ENCODE results near the gene ACAD10.
"Not testable (repeated sequence)": the region's sequence is repeated elsewhere in the genome, so short reads cannot be mapped to it uniquely, and the experiment has no call there.

The ACAD10 gene

DNA sequence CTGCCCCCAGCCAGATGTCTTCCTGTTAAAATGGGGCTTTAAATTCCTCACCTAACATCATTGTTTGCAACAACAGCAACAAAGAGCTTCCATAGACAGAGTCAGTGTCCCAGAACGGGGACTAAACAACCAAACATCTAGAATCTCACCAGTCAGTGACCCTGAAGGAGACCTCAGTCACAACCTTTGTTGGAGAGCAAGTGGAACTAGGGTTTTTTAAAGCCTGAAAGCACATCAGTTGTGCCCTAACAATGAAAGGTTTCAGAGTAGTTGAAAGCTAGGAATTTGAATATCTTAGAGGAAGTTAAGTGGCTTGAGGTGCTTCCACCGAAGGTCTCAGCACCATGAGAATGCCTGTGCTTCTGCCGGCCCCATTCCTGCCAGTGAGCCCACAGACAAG, 75.9 kb downstream of the ACAD10 start:
- no peak overlapping the region for H3K27ac Mint-ChIP-seq
- H3K27me3 Mint-ChIP-seq: peaks cover 35 to 52% of the 10 kb centered on the region in 2 donors
- H3K4me3 Mint-ChIP-seq: no peak overlapping the region
- ATAC-seq (replicated peaks) (no peak), DNase-seq (no peak)
- no peaks in the 10 kb centered on the region for H3K36me3 Mint-ChIP-seq (ENCODE audit: insufficient read depth)
- H3K9me3 Mint-ChIP-seq: no peaks in the 10 kb centered on the region
- H3K4me1 Mint-ChIP-seq (ENCODE audit: low read depth in 2 of 2): peaks cover 4 to 9% of the 10 kb centered on the region in 2 donors

DNA sequence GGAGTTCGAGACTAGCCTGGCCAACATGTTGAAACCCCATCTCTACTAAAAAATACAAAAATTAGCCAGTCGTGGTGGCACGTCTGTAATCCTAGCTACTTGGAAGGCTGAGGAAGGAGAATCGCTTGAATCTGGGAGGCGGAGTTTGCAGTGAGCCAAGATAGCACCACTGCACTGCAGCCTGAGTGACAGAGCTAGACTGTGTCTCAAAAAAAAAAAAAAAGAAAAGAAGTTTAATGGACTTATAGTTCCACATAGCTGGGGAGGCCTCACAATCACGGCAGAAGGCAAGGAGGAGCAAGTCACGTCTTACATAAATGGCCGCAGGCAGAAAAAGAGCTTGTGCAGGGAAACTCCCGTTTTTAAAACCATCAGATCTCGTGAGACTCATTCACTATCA, 77.7 kb downstream of the ACAD10 start:
- Mint-ChIP-seq H3K27me3 (peaks cover 51 to 71% of the 10 kb centered on the region in 2 donors), H3K4me1 (ENCODE audit: low read depth in 2 of 2) (peaks cover 12 to 14% of the 10 kb centered on the region in 2 donors)
- H3K27ac Mint-ChIP-seq; DNase-seq; H3K4me3 Mint-ChIP-seq; ATAC-seq (replicated peaks); H3K9me3 Mint-ChIP-seq; H3K36me3 Mint-ChIP-seq (ENCODE audit: insufficient read depth): not testable (repeated sequence)

DNA sequence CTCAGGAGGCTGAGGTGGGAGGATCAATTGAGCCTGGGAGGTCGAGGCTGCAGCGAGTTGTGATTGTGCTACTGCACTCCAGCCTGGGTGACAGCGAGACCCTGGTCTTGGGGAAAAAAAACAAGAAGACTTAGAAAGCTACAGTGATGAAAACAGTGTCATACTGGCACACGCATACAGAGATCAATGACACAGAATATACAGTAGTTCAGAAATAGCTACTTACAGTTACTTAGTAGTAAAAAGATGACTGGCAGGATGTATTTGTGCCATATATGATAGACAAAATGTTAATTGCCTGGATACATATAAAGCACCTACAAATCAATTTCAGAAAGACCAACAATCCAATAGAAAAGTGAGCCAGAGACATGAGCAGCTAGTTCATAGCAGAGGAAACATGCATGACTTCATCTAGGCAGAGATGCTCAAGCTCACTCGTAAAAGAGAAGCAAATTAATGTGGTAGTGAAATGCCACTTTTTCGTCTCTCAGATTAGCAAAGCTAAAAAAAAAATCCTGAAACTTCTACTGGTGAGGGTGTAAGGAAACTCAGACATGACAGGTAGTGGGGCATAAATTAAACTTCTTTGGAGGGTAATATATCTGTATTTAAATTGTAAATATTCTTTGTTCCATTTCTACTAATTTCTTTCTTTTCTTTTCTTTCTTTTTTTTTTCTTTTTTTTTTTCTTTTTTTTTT, 78.4 kb downstream of the ACAD10 start:
- no peak for ATAC-seq (replicated peaks)
- H3K36me3 Mint-ChIP-seq (ENCODE audit: insufficient read depth): peaks cover 3% of the 10 kb centered on the region
- H3K9me3 Mint-ChIP-seq: no peaks in the 10 kb centered on the region
- peaks cover 12% of the 10 kb centered on the region in 2 donors for H3K4me1 Mint-ChIP-seq (ENCODE audit: low read depth in 2 of 2)
- no peak overlapping the region for H3K4me3 Mint-ChIP-seq
- H3K27ac Mint-ChIP-seq: no peak overlapping the region
- peaks cover 52 to 77% of the 10 kb centered on the region in 2 donors for H3K27me3 Mint-ChIP-seq
- DNase-seq: no peak

DNA sequence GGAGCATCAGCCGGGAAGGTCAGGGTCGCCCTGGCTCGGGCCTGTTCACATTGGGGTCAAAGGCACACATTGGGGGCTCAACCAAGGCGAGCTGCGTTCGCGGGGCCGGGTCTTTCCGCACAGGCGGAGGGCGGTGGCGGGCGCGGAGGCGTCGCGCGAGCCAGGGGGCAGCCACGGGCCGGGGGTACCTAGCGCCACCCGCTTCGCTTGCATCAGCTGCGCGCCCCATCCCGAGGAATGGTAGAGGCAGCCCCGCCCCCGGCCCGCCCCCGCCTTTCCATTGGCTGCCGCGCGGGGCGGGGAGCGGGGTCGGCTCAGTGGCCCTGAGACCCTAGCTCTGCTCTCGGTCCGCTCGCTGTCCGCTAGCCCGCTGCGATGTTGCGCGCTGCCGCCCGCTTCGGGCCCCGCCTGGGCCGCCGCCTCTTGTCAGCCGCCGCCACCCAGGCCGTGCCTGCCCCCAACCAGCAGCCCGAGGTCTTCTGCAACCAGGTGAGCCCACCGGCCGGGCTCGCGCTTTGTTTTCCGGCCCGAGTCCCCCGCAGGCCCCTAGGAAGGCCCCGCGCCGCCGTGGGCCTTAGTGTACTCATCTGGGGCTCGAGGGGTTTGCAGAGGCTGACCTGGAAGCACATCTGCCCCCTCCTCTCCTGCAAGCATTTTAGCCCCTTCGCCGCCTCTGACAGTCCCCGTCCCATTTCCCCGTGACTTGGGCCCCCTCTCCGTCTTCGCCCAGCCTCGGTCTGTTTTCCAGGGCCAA, 80.9 kb downstream of the ACAD10 start, which contains the start of gene ALDH2:
Gene ALDH2, plus strand, starts transcription at position 326 of the 754 bp plus-strand sequence. Its CDS starts 50 bp downstream, at position 376.
- H3K4me1 Mint-ChIP-seq (ENCODE audit: low read depth in 2 of 2): peaks cover 12% of the 10 kb centered on the region in 2 donors
- ATAC-seq (replicated peaks): peak; percentile 50
- peak within 1 kb of the TSS; percentile 76 to 86 for H3K4me3 Mint-ChIP-seq
- H3K27ac Mint-ChIP-seq: no peak within 1 kb of the TSS
- H3K36me3 Mint-ChIP-seq (ENCODE audit: insufficient read depth): peaks cover 3% of the 10 kb centered on the region
- DNase-seq: peak in 1 of 3 experiments; percentile 5
- H3K27me3 Mint-ChIP-seq: peaks cover 52 to 84% of the 10 kb centered on the region in 2 donors
- no peaks in the 10 kb centered on the region for H3K9me3 Mint-ChIP-seq

DNA sequence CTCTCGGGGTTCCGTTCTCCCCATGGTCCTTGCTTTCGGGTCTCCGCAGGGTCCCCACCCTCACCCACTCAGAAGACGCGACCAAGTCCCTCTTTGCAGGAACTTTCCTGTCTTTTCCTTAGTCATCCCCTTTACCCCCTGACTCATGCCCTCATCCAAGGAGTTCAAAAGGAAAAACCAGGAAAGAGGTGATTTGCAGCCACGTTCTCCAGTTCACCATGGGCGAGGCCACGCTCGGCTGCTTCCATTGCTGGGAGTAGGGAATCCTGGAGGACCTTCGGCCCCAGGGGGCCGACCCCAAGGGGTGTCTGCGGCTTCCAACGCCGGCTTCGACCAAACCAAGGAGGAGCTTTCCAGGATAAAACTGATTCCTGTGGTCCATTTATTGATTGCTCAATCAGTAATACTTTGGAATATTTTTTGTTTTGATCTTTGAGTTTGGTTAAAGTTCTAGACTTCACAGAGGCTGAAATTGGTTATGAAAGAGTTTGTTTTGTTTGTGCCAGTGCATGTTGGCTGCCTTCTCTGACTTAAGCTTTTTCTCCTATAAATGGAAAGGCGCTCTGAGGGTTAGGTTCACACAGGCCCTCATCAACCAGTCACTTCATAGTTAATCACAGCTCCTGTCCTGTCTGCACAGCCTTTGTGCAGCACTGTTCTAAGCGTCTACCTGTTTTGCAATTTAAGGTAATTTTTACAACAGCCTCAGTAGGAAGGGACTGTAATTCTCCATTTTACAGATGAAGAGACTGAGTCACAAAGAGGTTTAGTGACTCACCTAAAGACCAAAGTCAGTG, 81.7 kb downstream of the ACAD10 start:
- Mint-ChIP-seq H3K9me3 (no peaks in the 10 kb centered on the region), H3K27me3 (peaks cover 52 to 77% of the 10 kb centered on the region in 2 donors), H3K4me1 (ENCODE audit: low read depth in 2 of 2) (peaks cover 12% of the 10 kb centered on the region in 2 donors), H3K4me3 (peak overlapping the region; percentile 76 to 86), H3K36me3 (ENCODE audit: insufficient read depth) (peaks cover 3% of the 10 kb centered on the region), H3K27ac (no peak overlapping the region)
- DNase-seq (no peak), ATAC-seq (replicated peaks) (no peak)

GRCh38 chr12:111768159-111768895, 82.5 kb downstream of the ACAD10 start:
- ATAC-seq (replicated peaks): no peak
- peaks cover 3% of the 10 kb centered on the region for H3K36me3 Mint-ChIP-seq (ENCODE audit: insufficient read depth)
- H3K4me1 Mint-ChIP-seq (ENCODE audit: low read depth in 2 of 2): peaks cover 12% of the 10 kb centered on the region in 2 donors
- H3K9me3 Mint-ChIP-seq: no peaks in the 10 kb centered on the region
- no peak overlapping the region for H3K4me3 Mint-ChIP-seq
- peaks cover 47 to 69% of the 10 kb centered on the region in 2 donors for H3K27me3 Mint-ChIP-seq
- H3K27ac Mint-ChIP-seq: no peak overlapping the region
- no peak for DNase-seq

DNA sequence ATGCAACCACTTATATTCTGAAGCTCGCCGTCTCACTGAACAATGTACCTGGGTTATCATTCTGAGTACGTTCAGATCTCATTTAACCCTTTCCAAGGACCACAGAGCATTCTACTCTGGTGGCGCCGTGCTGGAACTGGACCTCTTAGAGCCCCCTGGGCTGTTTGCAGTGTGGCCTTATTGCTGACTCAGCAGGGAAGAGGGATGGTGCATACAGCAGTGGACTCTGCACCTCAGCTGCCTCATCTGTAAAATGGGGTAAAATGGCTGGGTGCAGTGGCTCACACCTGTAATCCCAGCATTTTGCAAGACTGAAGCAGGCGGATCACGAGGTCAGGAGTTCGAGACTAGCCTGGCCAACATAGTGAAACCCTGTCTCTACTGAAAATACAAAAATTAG, 83.7 kb downstream of the ACAD10 start:
- Mint-ChIP-seq H3K4me1 (ENCODE audit: low read depth in 2 of 2) (peaks cover 12% of the 10 kb centered on the region in 2 donors), H3K27me3 (peaks cover 43 to 66% of the 10 kb centered on the region in 2 donors), H3K27ac (no peak overlapping the region), H3K9me3 (no peaks in the 10 kb centered on the region), H3K36me3 (ENCODE audit: insufficient read depth) (peaks cover 3% of the 10 kb centered on the region), H3K4me3 (no peak overlapping the region)
- ATAC-seq (replicated peaks): no peak
- no peak for DNase-seq

DNA sequence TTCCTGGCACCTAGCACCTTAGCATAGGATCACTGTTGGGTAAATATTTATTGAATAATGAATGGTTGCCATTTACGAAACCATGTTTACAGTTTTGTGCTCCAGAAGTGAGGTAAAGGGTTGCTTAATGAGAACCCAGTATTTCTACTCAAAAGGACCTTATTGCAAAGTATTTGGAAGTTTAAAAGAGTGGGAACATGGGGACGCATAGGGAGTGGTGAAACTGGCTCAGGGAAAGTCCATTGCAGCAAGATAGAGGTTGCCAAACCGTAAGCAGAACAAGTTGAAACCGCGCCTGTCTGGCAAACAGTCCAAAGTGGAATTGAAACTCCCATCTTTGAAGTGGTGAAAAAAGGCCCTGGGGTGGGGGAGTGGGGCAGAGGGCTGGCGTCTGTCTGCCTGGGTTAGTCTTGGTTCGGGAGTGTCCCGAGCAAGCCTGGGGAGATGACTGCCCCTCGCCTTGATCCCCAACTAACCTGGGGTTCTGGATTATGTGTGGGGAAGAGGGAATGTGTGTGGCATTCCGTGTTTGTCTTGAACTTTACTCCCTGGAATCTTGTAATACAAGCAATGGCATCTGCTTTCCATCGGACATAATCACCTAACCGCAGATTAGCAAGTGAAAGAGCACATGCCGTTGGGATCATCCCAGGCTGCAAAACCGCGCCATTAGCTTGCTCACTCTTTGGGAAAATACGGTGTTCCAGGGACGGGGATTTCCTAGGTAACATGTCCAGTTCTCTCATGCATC, 88.1 kb downstream of the ACAD10 start:
- Mint-ChIP-seq H3K9me3 (no peaks in the 10 kb centered on the region), H3K27me3 (peaks cover 30 to 50% of the 10 kb centered on the region in 2 donors), H3K36me3 (ENCODE audit: insufficient read depth) (no peaks in the 10 kb centered on the region), H3K27ac (no peak overlapping the region), H3K4me3 (no peak overlapping the region), H3K4me1 (ENCODE audit: low read depth in 2 of 2) (peaks cover 0 to 2% of the 10 kb centered on the region in 2 donors)
- no peak for ATAC-seq (replicated peaks)
- no peak for DNase-seq

- Mint-ChIP-seq H3K27me3 (peaks cover 30 to 38% of the 10 kb centered on the region in 2 donors), H3K9me3 (no peaks in the 10 kb centered on the region), H3K4me3 (no peak overlapping the region), H3K4me1 (ENCODE audit: low read depth in 2 of 2) (peaks cover 0 to 2% of the 10 kb centered on the region in 2 donors), H3K27ac (peak overlapping the region; percentile 63 to 82), H3K36me3 (ENCODE audit: insufficient read depth) (no peaks in the 10 kb centered on the region)
- DNase-seq (no peak), ATAC-seq (replicated peaks) (no peak)
Measured at GRCh38 chr12:111775205-111776193, 89.6 kb downstream of the ACAD10 start.

GRCh38 chr12:111776836-111777344, 91.0 kb downstream of the ACAD10 start:
- H3K4me3 Mint-ChIP-seq: no peak overlapping the region
- DNase-seq (no peak), ATAC-seq (replicated peaks) (no peak)
- H3K27ac Mint-ChIP-seq: peak overlapping the region in 1 of 2 donors; percentile 29
- no peaks in the 10 kb centered on the region for H3K36me3 Mint-ChIP-seq (ENCODE audit: insufficient read depth)
- peaks cover 0 to 2% of the 10 kb centered on the region in 2 donors for H3K4me1 Mint-ChIP-seq (ENCODE audit: low read depth in 2 of 2)
- H3K9me3 Mint-ChIP-seq: no peaks in the 10 kb centered on the region
- H3K27me3 Mint-ChIP-seq: peaks cover 30 to 38% of the 10 kb centered on the region in 2 donors

DNA sequence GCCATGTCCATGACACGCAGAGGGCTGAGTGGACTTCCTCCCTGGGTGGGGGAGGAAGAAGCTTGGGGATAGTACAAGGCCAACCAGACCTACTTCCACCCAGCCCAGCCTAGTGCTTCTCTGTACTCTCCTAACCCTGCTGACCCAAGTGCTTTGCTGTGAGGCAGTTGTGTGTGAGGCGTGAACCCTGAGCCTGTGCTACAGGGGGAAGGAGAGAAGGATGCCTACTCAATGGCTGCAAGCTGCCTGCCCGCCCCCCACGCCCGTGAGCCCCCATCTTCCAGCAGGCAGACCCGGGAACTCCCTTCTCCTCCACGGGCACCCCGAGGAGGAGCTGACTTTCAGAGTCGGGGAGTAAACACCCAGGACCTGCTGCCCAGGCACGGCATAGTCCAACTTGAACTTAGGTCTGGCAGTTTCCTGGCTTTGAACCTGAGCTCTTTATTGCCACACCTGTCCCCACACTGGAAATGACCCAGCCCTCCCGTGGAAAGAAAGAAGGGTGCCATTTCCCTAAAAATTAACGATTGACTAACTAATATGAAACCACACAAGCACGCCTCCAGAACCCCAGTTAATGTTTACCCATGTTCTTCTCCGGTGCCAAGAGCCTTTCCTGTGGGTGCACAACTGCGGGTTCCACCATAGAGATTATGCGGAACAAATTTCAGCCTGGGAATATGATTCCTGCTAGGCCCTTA, 91.6 kb downstream of the ACAD10 start:
- H3K4me3 Mint-ChIP-seq: no peak overlapping the region
- no peak for DNase-seq
- H3K9me3 Mint-ChIP-seq: no peaks in the 10 kb centered on the region
- H3K27me3 Mint-ChIP-seq: peaks cover 30 to 38% of the 10 kb centered on the region in 2 donors
- H3K27ac Mint-ChIP-seq: no peak overlapping the region
- H3K4me1 Mint-ChIP-seq (ENCODE audit: low read depth in 2 of 2): peaks cover 0 to 2% of the 10 kb centered on the region in 2 donors
- no peak for ATAC-seq (replicated peaks)
- H3K36me3 Mint-ChIP-seq (ENCODE audit: insufficient read depth): no peaks in the 10 kb centered on the region

All from effector memory CD8-positive, alpha-beta T cell (primary cell).